Measurements from ENCODE around the gene GUF1.

Gene GUF1, protein sequence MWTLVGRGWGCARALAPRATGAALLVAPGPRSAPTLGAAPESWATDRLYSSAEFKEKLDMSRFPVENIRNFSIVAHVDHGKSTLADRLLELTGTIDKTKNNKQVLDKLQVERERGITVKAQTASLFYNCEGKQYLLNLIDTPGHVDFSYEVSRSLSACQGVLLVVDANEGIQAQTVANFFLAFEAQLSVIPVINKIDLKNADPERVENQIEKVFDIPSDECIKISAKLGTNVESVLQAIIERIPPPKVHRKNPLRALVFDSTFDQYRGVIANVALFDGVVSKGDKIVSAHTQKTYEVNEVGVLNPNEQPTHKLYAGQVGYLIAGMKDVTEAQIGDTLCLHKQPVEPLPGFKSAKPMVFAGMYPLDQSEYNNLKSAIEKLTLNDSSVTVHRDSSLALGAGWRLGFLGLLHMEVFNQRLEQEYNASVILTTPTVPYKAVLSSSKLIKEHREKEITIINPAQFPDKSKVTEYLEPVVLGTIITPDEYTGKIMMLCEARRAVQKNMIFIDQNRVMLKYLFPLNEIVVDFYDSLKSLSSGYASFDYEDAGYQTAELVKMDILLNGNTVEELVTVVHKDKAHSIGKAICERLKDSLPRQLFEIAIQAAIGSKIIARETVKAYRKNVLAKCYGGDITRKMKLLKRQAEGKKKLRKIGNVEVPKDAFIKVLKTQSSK

DNA sequence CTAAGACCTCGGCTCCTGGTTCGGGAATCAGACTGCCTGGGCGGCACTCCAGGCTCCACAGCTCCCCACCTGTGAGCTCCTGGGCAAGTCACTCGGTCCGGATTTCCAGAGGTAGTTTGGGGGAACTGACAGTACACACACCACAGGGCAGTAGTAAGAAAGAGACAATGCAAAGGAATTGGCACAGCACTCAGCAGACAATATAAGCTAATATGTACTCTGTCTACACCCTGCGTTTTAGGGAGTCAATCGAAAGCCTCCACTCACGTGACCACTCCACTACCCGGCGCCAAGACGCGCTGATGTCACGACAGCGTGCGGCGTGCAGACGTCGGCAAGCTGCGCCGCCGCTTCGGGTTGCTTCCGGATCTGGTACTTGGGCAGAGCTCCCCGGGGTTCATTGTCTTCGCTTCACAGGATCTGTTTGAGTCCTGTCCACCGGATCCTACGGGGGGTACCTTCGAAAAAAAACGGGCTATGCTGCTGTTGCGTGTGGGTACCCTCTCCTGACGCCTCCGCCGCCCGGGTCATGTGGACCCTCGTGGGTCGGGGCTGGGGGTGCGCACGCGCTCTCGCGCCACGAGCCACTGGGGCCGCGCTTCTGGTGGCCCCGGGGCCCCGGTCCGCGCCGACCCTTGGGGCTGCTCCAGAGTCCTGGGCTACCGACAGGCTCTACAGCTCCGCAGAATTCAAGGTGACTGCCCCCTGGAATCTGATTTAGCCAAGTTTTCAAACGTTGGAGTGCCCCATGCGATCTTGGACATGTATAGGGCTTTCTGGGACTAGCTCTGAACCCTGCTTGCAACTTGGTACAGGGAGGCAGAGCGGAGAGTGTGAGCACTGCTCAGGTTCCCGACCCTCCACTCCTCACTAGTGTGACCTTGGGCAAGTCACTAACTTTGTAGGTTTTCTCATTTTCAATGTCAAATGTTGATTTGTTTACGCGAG is at the start of gene GUF1:
GUF1 (plus strand) TSS at position 327 of the 948 bp plus-strand sequence; CDS start at position 530, 203 bp downstream.
- peak; percentile 89 for DNase-seq

DNA sequence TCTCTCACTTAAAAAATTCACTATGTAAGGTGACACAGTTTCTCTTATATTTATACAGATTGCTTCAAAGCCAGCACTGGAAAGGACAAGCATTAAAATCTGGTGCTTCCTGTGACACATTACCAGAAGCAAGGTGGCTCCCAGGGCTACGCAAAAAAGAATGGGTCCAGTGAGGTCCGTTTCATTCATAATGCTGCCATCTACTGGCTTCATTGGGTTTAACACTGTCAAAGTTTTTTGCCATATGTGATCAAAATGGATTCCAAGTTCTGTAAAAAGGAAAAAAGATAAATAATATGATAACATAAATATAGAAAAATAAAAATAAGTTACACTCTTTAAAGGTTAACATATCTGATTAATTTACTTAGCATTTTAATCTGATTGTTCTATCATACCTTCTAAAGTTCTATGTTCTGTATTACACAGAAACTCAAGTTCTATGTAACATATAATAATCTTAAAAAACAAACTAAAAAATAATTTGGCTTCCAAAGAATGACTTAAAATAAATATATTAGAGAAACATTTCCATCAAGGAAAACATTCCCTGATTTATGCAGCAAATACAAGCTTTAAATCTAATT is 48.8 kb upstream of the GUF1 start:
- DNase-seq: peak; percentile 47

DNA sequence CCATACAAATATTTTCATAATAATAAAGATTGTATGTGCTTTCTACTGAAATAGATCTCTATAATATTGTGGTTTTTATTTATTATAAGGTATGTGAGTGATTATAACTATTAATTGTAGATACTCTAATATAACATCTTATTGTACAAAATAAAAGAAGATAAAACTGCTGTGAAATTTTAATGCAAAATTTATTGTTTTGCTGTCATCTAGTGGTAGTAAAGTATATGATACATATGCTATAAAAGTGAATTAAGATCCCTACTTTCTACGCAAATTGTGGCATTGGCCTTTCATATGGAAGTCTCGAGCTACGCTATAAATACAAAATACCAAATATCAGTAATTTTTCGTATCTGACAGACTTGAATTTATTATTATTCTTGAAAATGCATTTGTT is 46.1 kb upstream of the GUF1 start:
- no peak for DNase-seq

DNA sequence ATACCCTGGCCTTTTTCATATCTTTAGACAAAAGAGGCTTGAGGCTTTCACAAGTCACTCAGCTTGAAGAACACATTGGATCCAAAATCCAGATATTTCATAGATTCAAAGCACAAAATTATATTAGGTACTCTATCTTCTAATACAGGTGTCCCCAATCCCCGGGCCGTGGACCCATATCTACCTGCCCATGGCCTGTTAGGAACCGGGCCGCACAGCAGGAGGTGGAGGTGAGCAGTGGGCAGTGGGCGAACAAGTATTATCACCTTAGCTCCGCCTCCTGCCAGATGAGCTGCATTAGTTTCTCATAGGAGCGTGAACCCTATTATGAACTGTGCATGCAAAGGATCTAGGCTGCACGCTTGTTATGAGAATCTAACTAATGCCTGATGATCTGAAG is 45.5 kb upstream of the GUF1 start:
- DNase-seq: no peak

DNA sequence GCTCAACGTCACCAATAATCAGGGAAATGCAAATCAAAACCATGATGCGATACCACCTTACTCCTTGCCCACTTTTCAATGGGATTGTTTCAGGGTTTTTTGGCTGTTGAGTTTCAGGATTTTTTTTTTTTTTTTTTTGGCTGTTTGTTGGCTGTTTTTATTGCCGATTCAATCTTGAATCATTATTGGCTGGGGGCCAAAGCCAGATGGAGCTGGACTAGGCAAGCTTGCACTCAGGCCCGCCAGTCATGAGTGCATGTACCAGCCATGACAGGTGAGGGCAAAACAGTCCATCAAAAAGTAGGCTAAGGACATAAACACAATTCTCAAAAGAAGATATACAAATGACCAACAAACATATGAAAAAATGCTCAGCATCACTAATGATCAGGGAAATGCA is 40.1 kb upstream of the GUF1 start:
- no peak for DNase-seq

DNA sequence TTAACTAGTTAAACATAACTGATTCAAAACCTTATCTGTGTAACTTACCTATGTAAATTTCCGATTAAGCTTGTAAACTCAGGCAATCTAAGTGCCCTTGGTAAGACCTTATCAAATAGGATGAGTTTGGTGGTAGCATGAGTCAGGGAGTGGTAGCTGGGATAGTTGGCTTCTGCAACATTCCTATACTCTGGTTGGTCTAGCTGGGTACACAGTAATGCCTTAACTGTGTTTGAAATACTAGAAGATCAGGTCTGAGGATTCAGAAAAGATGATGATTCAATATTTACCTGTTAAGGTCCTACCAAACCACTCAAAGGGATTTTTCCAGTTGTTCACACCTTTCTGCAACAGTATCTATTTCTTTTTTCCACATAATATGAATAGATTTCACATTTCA is 32.1 kb upstream of the GUF1 start:
- no peak for DNase-seq

DNA sequence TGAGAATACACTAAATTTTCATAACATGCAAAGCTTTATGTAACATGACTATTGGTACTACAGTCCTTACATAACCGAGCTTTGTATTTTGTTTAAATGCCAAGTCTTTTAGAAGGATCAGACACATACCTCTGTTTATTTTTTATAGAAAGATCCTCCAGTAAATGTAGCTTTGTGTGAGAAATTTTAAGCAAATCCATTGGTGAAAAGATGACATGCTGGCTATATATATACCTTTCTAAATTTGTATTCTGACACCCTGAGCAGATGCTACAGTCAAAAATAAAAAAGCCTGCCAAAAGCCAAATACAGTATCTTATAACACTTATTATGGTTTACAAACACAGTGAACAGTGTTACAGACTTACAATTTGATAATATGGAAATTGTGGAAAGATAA is 26.8 kb upstream of the GUF1 start, which contains the start of gene YIPF7:
YIPF7 (minus strand) TSS at position 201 of the 400 bp plus-strand sequence. CDS start 1,525 bp downstream, outside the sequence.
- no peak for DNase-seq

DNA sequence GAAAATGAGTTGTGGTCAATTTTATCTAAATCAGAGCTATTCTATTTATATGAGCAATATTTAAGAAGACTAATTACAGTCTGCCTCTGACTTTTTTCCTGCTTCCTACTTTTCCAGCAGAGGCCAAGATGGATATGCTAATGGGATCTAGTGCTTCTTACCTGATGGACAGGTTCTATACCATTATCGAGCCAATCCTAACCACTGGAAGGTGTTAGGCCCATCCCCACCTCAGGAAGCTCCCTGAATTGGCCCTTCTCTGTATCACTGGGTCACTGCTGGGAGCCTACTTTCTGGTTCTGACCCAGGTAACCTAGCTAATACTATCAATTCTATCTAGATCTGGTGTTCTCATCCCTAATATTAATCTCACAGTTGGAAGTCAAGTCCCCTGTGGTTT is 26.2 kb upstream of the GUF1 start:
- no peak for DNase-seq

DNA sequence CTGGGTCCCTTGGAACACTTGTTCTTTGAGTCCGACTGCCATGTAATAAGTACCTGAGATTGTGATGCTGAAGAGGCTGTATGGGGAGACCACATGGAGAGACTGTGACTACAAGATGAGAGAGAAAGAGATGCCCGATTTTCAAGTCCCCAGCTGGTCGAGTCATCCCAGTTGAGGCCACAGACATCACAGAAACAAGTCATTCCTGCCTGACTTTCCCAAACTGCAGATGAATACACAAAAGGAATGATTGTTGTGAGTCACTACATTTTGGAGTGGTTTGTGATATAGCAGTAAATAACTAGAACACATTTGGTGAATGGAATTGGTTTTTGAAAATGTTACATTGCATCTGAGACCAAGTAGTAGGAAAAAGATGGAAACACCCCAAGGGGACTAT is 17.8 kb upstream of the GUF1 start:
- DNase-seq: no peak

DNA sequence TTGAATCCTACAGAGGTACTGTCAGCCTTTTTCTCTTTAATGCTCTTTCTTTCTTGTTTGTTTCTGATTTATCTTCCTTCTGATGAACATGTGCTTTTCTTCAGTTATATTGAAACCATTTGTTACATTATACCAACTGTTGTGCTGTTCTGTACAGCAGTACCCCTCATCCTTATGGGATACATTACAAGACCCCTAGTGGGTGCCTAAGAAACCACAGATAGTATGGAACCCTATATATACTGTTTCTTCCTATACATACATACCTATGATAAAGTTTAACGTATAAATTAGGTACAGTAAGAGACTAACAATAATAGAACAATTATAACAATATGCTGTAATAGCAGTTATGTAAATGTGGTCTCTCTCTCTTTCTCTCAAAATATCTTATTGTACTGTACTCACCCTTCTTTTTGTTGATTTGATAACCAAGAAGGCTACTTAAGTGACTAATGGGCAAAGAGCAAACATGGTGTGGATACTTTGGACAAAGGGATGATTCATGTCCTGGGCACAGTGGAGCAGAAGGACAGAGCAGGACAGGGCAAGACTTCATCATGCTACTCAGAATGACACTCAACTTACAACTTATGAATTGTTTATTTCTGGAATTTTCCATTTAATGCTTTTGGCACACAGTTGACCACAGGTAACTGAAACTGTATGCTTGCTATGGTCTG is 16.1 kb upstream of the GUF1 start:
- no peak for DNase-seq

DNA sequence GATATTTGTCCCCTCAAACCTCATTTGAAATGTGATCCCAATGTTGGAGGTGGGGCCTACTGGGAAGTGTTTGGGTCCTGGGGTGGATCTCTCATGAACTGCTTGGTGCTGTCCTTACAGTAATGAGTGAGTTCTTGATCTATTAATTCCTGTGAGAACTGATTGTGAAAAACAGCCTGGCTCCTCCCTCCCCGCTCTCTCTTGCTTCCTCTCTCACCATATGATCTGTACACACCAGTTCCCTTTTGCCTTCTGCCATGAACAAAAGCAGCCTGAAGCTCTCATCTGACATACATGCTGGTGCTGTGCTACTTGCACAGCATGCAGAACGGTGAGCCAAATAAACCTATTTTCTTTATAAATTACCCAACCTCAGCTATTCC is 15.6 kb upstream of the GUF1 start:
- no peak for DNase-seq

DNA sequence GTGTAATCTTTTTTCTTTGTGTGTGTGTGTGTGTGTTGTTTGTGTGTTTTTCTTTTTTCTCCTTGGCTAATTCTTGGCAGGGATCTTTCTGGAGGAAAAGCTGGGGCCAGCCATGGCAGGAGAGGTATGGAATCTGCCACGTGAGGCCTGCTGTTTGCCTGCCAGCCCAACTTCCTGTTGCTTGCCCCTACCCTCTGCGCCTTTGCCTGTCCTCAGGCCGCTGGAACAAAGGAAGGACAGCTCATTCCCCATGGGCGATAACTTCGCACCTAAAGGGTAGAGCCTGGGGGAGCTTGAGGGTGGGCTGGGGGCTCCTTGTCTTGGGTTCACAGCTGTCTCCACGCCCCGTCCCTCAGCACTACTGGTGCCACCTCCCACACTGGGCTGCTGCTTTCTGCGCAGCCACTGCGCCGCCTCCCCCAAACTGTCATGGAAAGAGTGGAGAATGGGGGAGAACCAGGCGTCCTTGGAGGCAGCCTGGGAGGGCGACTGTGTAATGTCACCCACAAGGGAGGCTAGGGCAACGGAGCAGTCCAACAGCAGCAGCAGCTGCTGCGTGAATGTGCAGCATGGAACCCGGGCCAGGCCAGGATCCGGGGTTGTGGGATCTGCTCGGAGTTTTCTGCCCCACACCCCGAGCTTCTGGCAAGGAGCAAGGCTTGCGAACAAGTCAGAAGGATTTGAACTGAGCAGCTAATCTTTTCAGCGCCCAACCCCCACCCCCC is 14.5 kb upstream of the GUF1 start:
- no peak for DNase-seq

DNA sequence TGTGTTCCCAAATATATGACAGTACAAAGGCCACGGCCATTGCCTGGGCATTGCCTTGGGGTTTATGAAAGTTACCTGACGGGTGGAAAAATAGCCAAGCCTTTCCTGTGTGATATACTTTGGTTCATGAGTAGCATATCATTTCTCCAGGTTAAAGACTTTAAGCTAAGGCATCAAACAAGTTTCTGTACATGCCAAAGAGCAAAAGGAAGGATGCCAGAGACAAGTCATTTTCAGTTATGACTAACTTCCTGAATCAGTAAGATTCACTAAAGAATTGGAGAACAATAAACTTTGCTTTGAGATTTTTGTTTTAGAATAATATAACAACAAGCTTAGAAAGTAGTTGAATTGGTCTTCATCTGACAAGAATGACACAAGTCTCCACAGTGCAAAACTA is 9.7 kb upstream of the GUF1 start:
- DNase-seq: no peak

DNA sequence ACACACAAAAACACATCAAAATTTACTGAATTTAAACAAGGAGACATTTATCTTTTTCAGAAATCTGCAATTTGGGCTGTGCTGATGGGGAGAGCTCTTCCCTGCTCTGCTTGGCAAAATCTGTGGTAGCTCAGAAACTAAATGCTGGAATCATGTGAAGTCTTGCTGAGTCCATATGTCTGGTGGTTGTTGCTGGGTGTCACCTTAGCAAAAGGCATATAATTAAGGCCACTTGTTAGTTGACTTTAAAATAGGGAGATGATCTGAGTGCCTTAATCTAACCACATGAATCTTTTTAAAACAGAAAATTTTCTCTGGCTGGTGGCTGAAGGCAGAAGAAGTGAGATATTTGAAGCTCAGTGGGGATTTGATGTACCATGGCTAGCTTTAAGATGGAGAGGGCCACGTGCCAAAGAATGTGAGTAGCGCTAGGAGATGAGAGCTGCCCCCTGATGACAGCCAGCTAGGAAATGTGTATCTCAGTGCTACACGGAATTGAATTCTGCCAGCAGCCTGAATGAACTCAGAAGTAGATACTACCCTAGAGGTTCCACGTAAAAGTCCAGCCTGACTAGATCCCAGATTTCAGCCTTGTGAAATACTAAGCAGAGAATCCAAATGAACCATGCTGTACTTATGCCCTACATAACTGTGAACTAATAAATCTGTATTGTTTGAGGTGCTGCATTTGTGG is 7.6 kb upstream of the GUF1 start:
- DNase-seq: no peak

DNA sequence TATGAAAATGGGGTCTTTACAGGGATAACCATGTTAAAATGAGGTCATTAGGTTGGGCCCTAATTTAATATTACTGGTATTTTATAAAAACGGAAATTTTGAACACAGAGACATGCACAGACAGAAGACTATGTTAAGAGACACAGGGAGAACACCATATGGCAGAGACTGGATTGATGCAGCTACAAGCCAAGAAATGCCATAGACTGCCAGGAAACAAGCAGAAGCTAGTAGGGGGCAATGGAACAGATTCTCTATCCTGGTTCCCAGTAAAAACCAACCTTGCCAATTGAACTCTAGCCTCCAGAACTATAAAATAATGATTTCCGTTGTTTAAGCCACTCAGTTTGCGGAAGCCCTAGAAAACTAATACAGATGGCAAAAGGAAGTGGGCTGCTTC is 6.6 kb upstream of the GUF1 start:
- DNase-seq: no peak

DNA sequence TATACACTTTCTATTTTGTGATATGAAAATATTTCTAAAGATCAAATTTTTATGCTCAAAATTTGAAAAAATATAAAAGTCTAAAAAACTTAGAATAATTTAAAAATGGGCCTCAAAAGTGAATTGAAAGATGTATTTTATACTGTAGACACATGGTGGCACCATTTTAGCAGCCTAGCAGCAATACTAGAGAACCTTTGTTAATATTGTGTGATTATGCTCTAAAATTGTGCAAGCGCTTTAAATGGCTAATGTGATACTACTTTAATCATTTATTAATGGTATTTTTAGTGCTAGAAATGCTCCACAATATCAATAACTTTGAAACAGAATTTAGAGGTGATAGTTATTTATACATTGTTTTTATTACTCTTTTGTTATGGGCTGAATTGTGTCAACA is 3.7 kb upstream of the GUF1 start:
- DNase-seq: no peak

DNA sequence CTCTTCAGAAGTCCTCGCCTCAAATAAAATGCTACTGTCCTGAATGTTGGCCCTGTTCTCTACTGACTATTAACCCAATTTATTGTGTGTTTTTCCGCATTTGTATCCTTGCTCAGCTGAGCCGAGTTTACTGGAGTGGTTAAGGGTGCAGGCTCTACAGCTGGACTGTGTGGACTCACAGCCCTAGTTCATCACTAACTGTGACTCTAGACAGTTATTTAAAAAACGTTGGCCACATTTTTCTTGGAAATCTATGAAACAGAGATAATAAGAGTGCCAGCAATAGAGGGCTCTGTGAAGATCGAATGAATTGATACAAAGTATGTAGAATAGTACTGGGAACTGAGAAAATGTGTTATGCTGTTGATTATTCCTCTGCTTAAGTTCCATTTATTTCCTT is 2.9 kb upstream of the GUF1 start:
- DNase-seq: no peak

DNA sequence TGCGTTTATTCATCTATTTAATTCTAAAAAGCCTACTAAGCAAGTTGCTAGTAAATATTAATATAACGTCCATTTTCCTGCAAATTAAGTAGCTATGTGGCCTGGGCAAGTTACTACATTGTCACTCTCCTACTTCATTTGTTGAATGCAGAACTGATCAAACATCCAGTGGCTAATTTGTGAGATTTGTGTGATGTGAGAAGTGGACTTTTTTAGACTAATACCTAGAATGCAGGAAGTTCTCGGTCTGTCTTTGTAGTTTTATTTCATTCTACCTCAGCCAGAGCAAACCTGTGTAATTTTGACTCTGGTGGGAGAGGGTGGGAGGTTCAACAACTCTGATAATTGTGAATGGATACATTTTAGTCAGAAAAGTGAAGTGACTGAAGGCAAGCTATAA is 840 bp downstream of the GUF1 start:
- no peak for DNase-seq

DNA sequence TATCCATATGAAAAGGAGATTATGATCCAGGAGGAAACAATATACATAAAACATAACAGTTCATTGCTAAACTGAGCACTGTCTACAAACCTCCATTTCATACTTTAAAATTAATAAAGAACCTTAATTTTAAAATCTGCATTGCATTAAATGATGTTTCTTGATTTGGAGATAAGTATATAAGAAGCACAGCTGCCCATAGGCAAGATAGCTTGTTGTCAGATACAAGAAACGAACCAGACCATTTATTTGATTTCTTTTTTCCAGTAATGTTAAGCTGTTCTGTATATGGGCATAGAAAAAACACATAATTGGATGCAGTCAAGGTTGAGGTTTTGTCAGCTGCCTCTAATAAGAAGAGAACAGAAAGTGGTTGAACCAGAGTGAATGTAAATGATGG is 6.4 kb downstream of the GUF1 start:
- no peak for DNase-seq

DNA sequence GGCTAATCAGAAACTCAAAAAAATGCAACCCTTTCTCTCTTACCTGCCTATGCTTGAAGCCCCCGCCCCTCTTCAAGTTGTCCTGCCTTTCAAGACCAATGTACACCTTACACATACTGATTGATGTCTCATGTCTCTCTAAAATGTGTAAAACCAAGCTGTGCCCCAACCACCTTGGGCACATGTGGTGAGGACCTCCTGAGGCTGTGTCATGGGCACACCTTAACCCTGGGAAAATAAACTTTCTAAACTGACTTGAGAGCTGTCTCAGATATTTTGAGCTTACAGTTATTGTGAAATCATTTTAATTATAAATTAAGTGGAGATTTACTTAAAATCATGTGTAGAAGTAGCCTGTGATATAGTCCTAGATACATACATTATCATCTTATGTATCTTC is 22.2 kb downstream of the GUF1 start:
- no peak for DNase-seq

DNA sequence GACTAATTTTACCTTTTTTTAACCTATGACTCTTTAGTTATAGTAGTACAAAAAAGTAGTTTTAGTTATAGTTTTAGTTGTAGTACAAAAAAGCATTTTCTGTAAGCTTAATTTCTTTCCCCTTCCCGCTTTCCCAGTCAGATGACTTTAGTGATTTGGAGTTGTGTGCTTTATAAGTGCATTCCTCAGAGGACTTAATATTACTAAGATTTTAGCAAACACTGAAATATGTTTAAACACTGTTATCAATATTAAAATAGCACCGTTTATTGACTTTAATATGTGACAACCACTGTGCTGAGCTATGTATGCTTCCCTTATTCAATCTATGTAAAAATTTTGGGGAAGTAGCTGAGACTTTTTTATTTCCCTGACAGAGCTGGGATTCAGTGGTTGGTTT is 22.8 kb downstream of the GUF1 start:
- DNase-seq: no peak

Data from NCI-H774 (cell line).